SK-N-SH treated with all-trans-retinoic acid at 6 μM for 48 hours (cell line): ENCODE measurements around the gene OR5AR1.

ENCODE experiments used
- ATAC-seq: fragments of 200-7000 bp; cut with Tn5 transposase; 3 replicates; pipeline ENCODE4 v1.9.1; 2020; ENCODE audit warnings: mild to moderate bottlenecking, moderate library complexity
- ARNTL ChIP-seq: fragments of 450-650 bp; formaldehyde crosslinking; IDR thresholded peaks from 2 replicates; pipeline ENCODE4 v1.5.0; 2020; ENCODE audit warnings: low read depth, mild to moderate bottlenecking, moderate library complexity, borderline replicate concordance
- BACH2 ChIP-seq: fragments of 250-450 bp; sonication (Bioruptor Pico); IDR thresholded peaks from 2 replicates; pipeline ENCODE4 v1.9.0; 2021; ENCODE audit warnings: mild to moderate bottlenecking, borderline replicate concordance
- CREB5 ChIP-seq: fragments of 250-450 bp; sonication (Bioruptor Pico); IDR thresholded peaks from 2 replicates; pipeline ENCODE4 v1.5.1; 2020; ENCODE audit warnings: low read depth, mild to moderate bottlenecking, moderate library complexity
- CSDC2 ChIP-seq: fragments of 250-450 bp; sonication (Bioruptor Pico); IDR thresholded peaks from 2 replicates; pipeline ENCODE4 v1.5.0; 2020; ENCODE audit warnings: mild to moderate bottlenecking, moderate library complexity
- CSRNP3 ChIP-seq: fragments of 250-450 bp; sonication (Bioruptor Pico); IDR thresholded peaks from 2 replicates; pipeline ENCODE4 v1.5.1; 2021; ENCODE audit warnings: mild to moderate bottlenecking, moderate library complexity
- ESRRG ChIP-seq: fragments of 250-450 bp; sonication (Bioruptor Pico); IDR thresholded peaks from 2 replicates; pipeline ENCODE4 v1.6.1; 2021; ENCODE audit warnings: mild to moderate bottlenecking
- GLIS3 ChIP-seq: fragments of 250-450 bp; sonication (Bioruptor Pico); IDR thresholded peaks from 2 replicates; pipeline ENCODE4 v1.5.0; 2020; ENCODE audit warnings: mild to moderate bottlenecking, moderate library complexity
- ISL1 ChIP-seq: fragments of 250-450 bp; sonication (Bioruptor Pico); IDR thresholded peaks from 2 replicates; pipeline ENCODE4 v2.1.2; 2022; ENCODE audit warnings: mild to moderate bottlenecking, moderate library complexity
- OSR1 ChIP-seq: fragments of 250-450 bp; sonication (Bioruptor Pico); IDR thresholded peaks from 2 replicates; pipeline ENCODE4 v1.8.0; 2022; ENCODE audit warnings: moderate library complexity, mild to moderate bottlenecking, inconsistent platforms
- PATZ1 ChIP-seq: fragments of 250-450 bp; sonication (Bioruptor Pico); IDR thresholded peaks from 2 replicates; pipeline ENCODE4 v1.8.0; 2020; ENCODE audit warnings: mild to moderate bottlenecking, moderate library complexity, borderline replicate concordance
- POU6F1 ChIP-seq: fragments of 250-450 bp; sonication (Bioruptor Pico); IDR thresholded peaks from 2 replicates; pipeline ENCODE4 v1.8.0; 2021; ENCODE audit warnings: low read depth, mild to moderate bottlenecking, moderate library complexity, borderline replicate concordance
- PPARA ChIP-seq: fragments of 250-450 bp; sonication (Bioruptor Pico); IDR thresholded peaks from 2 replicates; pipeline ENCODE4 v1.5.0; 2020; ENCODE audit warnings: mild to moderate bottlenecking, borderline replicate concordance
- RARB ChIP-seq: fragments of 250-450 bp; sonication (Bioruptor Pico); IDR thresholded peaks from 2 replicates; pipeline ENCODE4 v1.8.0; 2021; ENCODE audit warnings: mild to moderate bottlenecking, moderate library complexity
- SNAI2 ChIP-seq: fragments of 250-450 bp; sonication (Bioruptor Pico); IDR thresholded peaks from 2 replicates; pipeline ENCODE4 v1.5.0; 2020; ENCODE audit warnings: mild to moderate bottlenecking, moderate library complexity
- TCF4 ChIP-seq: fragments of 250-450 bp; sonication (Bioruptor Pico); IDR thresholded peaks from 2 replicates; pipeline ENCODE4 v1.8.0; 2021; ENCODE audit warnings: mild to moderate bottlenecking, moderate library complexity, borderline replicate concordance
- TOX ChIP-seq: fragments of 250-450 bp; sonication (Bioruptor Pico); IDR thresholded peaks from 2 replicates; pipeline ENCODE4 v1.8.0; 2021; ENCODE audit warnings: mild to moderate bottlenecking, moderate library complexity, borderline replicate concordance
- ZC3H10 ChIP-seq: fragments of 250-450 bp; sonication (Bioruptor Pico); IDR thresholded peaks from 2 replicates; pipeline ENCODE4 v1.5.1; 2021; ENCODE audit warnings: mild to moderate bottlenecking, moderate library complexity
- ZFP3 ChIP-seq: fragments of 250-450 bp; sonication (Bioruptor Pico); IDR thresholded peaks from 2 replicates; pipeline ENCODE4 v1.5.0; 2020; ENCODE audit warnings: mild to moderate bottlenecking, moderate library complexity
- ZFP30 ChIP-seq: fragments of 450-650 bp; formaldehyde crosslinking; IDR thresholded peaks from 2 replicates; pipeline ENCODE4 v1.5.0; 2022; ENCODE audit warnings: mild to moderate bottlenecking, moderate library complexity
- ZNF565 ChIP-seq: fragments of 450-650 bp; formaldehyde crosslinking; conservative IDR thresholded peaks from 2 replicates; pipeline ENCODE4 v1.5.0; 2020; ENCODE audit warnings: low read depth, mild to moderate bottlenecking, moderate library complexity
- ZNF70 ChIP-seq: fragments of 450-650 bp; formaldehyde crosslinking; IDR thresholded peaks from 2 replicates; pipeline ENCODE4 v1.5.0; 2020; ENCODE audit warnings: mild to moderate bottlenecking, moderate library complexity
- ZNF8 ChIP-seq: fragments of 450-650 bp; formaldehyde crosslinking; IDR thresholded peaks from 2 replicates; pipeline ENCODE4 v1.5.0; 2020; ENCODE audit warnings: mild to moderate bottlenecking, moderate library complexity

Gene OR5AR1

GRCh38 chr11:56632329-56632728, 31.2 kb upstream of the OR5AR1 start:
- no peak for TF ChIP-seq ESRRG (CRISPR knock-in tag)
- TF ChIP-seq, all 23 proteins: peak for 0

GRCh38 chr11:56636861-56637260, 26.6 kb upstream of the OR5AR1 start:
- no peak for TF ChIP-seq SNAI2 (CRISPR knock-in tag)
- no peak for TF ChIP-seq BACH2 (CRISPR knock-in tag)
- TF ChIP-seq GLIS3, result no peak
- TF ChIP-seq CSRNP3 (CRISPR knock-in tag), result no peak
- TF ChIP-seq ZFP3 (CRISPR knock-in tag), result no peak
- TF ChIP-seq ISL1 (CRISPR knock-in tag), result no peak
- no peak for TF ChIP-seq ARNTL (CRISPR knock-in tag)
- no peak for TF ChIP-seq ZC3H10 (CRISPR knock-in tag)
- no peak for TF ChIP-seq CSDC2 (CRISPR knock-in tag)
- TF ChIP-seq PATZ1 (CRISPR knock-in tag), result no peak
- no peak for TF ChIP-seq ZFP30 (CRISPR knock-in tag)
- TF ChIP-seq CREB5 (CRISPR knock-in tag), result no peak
- TF ChIP-seq RARB (CRISPR knock-in tag), result no peak
- TF ChIP-seq, all 23 proteins: peak for 0

More at GRCh38 chr11:56632329-56632728, 31.2 kb upstream of the OR5AR1 start:
- ATAC-seq, result no peak

GRCh38 chr11:56637500-56637899, 26.0 kb upstream of the OR5AR1 start:
- no peak for ATAC-seq
- TF ChIP-seq TOX (CRISPR knock-in tag) (no peak), ZFP3 (CRISPR knock-in tag) (no peak), CREB5 (CRISPR knock-in tag) (no peak)

More at GRCh38 chr11:56636861-56637260, 26.6 kb upstream of the OR5AR1 start:
- ATAC-seq, result no peak

GRCh38 chr11:56642339-56642738, 21.1 kb upstream of the OR5AR1 start, which contains the start of gene OR5AP2:
Gene OR5AP2, minus strand, starts transcription at chr11:56642439. Its CDS starts 0 bp downstream, at chr11:56642439.
- ATAC-seq, result no peak
- TF ChIP-seq RARB (CRISPR knock-in tag) (no peak), PPARA (CRISPR knock-in tag) (no peak), OSR1 (no peak), CREB5 (CRISPR knock-in tag) (no peak), TOX (CRISPR knock-in tag) (no peak), ZNF8 (CRISPR knock-in tag) (no peak), ISL1 (CRISPR knock-in tag) (no peak), SNAI2 (CRISPR knock-in tag) (no peak), ZFP30 (CRISPR knock-in tag) (no peak), ZNF70 (no peak), CSRNP3 (CRISPR knock-in tag) (no peak), POU6F1 (no peak), CSDC2 (CRISPR knock-in tag) (no peak), ZFP3 (CRISPR knock-in tag) (no peak), ARNTL (CRISPR knock-in tag) (no peak), ZNF565 (CRISPR knock-in tag) (no peak), TCF4 (CRISPR knock-in tag) (no peak), ZC3H10 (CRISPR knock-in tag) (no peak)
